Activated CD8-positive, alpha-beta memory T cell treated with anti-CD3 and anti-CD28 coated beads for 48 hours (primary cell): Measurements from ENCODE around the gene PPP2R3A.
"Not testable (repeated sequence)": the region's sequence is repeated elsewhere in the genome, so short reads cannot be mapped to it uniquely, and the experiment has no call there.

ENCODE experiments used
- DNase-seq, 3 experiments: peaks; one replicate each; pipeline ENCODE4 v3.0.0-alpha.2; 2020; ENCODE audit warnings: low read depth in 2 of 3, low spot score in 2 of 3

Gene PPP2R3A, protein sequence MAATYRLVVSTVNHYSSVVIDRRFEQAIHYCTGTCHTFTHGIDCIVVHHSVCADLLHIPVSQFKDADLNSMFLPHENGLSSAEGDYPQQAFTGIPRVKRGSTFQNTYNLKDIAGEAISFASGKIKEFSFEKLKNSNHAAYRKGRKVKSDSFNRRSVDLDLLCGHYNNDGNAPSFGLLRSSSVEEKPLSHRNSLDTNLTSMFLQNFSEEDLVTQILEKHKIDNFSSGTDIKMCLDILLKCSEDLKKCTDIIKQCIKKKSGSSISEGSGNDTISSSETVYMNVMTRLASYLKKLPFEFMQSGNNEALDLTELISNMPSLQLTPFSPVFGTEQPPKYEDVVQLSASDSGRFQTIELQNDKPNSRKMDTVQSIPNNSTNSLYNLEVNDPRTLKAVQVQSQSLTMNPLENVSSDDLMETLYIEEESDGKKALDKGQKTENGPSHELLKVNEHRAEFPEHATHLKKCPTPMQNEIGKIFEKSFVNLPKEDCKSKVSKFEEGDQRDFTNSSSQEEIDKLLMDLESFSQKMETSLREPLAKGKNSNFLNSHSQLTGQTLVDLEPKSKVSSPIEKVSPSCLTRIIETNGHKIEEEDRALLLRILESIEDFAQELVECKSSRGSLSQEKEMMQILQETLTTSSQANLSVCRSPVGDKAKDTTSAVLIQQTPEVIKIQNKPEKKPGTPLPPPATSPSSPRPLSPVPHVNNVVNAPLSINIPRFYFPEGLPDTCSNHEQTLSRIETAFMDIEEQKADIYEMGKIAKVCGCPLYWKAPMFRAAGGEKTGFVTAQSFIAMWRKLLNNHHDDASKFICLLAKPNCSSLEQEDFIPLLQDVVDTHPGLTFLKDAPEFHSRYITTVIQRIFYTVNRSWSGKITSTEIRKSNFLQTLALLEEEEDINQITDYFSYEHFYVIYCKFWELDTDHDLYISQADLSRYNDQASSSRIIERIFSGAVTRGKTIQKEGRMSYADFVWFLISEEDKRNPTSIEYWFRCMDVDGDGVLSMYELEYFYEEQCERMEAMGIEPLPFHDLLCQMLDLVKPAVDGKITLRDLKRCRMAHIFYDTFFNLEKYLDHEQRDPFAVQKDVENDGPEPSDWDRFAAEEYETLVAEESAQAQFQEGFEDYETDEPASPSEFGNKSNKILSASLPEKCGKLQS (N-terminal part only)

GRCh38 chr3:135965506-135966270 is at the start of gene PPP2R3A:
TSS of gene PPP2R3A (plus strand) at chr3:135965728. CDS start at chr3:136001499, 35,771 bp downstream.
- peak; percentile 51 to 63 (median 59) for DNase-seq

- no peak for DNase-seq
Measured at GRCh38 chr3:135916310-135916709, 49.2 kb upstream of the PPP2R3A start.

DNA sequence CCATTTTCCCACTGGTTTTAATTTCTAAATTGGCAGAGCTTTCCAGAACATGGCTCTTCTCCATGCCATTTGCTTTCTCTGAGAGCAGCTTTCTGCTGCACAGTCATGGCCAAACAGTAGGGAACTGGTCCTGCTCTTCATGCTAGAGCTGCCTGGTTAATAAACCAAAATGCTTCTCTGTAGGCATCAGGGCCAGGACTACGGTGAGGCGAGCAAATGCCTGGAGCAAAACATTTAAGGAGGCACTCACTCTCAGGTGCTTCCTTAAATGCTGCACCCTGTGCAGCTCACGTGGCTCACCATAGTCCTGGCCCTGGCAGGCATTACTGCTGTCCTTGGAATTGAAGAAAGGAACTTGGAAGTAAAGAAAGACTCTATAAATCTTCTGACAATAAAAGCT is 48.5 kb upstream of the PPP2R3A start:
- no peak for DNase-seq

- no peak for DNase-seq
Measured at GRCh38 chr3:135917927-135918597, 47.5 kb upstream of the PPP2R3A start.

DNA sequence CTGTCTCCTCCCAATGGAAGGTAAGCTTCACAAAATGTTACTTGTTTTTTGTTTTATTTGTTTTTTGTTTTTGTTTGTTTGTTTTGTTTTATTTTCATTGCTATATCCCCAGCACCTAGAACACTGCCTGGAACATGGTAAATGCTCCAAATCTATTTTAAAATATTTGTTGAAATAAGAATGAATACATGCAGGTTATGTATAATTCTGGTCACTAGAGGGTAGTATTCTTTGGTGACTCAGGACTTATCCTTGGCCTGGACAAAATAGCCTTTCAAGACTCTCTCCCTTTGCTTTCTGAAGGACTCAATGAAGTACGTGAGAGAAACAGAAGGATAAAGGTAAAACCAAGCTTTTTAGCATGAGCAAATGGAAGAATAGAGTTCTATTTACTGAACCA is 46.9 kb upstream of the PPP2R3A start:
- DNase-seq, result no peak

- no peak for DNase-seq
Measured at GRCh38 chr3:135920275-135920674, 45.3 kb upstream of the PPP2R3A start.

DNA sequence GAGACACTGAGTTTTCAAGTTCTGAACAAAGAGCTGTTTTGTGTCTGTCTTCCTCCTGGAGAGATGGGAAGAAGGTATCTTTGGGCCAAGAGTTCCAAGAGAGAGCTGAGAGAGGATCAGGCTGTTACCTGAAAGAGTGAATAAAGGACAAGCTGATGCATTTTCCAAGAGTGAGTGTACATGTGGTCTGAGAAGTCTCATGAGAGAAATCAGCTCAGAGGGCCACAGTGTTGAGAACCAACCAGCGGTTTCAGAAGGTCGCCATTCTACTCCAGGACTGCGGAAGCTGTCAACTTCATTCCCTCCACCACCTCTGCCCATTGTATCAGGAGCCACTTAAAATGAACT is 42.7 kb upstream of the PPP2R3A start:
- DNase-seq, result no peak

GRCh38 chr3:135924506-135924905 is 41.0 kb upstream of the PPP2R3A start:
- DNase-seq, result no peak

DNA sequence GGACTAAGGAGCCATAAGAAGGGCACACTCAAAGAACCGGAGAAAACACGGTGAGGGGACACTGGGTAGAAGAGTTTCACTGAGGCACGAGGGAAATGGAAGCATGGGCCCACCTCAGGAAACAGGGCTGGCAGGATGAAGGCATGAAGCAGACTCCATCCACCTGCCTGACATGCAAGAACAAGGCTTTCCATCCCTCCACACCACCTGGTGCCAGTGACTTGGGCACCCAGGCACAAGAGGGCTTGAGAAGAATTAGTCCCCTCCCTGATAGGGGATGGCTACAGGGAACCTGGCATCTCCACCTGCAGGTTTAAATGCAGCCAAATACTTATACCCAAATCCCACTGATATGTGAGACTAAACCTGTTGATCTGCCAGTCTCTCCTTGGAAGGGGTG is 38.9 kb upstream of the PPP2R3A start:
- no peak for DNase-seq

- no peak for DNase-seq
Measured at GRCh38 chr3:135927155-135927554, 38.4 kb upstream of the PPP2R3A start.

GRCh38 chr3:135929670-135930069 is 35.9 kb upstream of the PPP2R3A start:
- no peak for DNase-seq

GRCh38 chr3:135930255-135930654 is 35.3 kb upstream of the PPP2R3A start:
- DNase-seq, result no peak

GRCh38 chr3:135935171-135935570 is 30.4 kb upstream of the PPP2R3A start:
- DNase-seq, result not testable (repeated sequence)

DNA sequence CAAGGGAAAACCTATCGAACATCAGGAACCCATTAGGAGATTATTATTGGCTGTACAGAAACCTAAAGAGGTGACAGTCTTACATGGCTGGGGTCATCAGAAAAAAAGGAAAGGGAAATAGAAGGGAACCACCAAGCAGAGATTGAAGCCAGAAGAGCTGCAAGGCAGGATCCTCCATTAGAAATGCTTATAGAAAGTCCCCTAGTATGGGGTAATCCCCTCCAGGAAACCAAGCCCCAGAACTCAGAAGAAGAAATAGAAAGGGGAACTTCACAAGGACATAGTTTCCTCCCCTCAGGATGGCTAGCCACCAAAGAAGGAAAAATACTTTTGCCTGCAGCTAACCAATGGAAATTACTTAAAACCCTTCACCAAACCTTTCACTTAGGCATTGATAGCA is 27.8 kb upstream of the PPP2R3A start:
- not testable (repeated sequence) for DNase-seq

- no peak for DNase-seq
Measured at GRCh38 chr3:135944831-135945230, 20.7 kb upstream of the PPP2R3A start.

DNA sequence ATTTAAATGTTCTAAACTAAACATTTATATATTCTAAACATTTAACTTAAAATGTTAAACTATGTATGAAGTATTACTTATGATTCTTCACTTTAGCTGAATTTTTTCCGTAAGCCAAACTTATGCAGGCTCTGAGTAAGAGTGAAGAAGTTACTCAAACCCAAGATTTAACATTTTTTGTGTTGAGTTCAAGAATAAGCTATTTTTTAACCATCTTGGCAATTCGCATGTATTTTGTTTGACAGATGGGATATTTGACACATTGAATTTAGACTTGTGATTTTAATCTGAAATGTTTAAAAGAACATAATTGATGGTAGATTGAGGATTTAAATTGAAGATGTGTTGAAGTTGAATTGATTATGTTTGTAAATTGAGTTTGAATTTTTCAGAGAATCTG is 14.6 kb upstream of the PPP2R3A start:
- DNase-seq, result no peak

DNA sequence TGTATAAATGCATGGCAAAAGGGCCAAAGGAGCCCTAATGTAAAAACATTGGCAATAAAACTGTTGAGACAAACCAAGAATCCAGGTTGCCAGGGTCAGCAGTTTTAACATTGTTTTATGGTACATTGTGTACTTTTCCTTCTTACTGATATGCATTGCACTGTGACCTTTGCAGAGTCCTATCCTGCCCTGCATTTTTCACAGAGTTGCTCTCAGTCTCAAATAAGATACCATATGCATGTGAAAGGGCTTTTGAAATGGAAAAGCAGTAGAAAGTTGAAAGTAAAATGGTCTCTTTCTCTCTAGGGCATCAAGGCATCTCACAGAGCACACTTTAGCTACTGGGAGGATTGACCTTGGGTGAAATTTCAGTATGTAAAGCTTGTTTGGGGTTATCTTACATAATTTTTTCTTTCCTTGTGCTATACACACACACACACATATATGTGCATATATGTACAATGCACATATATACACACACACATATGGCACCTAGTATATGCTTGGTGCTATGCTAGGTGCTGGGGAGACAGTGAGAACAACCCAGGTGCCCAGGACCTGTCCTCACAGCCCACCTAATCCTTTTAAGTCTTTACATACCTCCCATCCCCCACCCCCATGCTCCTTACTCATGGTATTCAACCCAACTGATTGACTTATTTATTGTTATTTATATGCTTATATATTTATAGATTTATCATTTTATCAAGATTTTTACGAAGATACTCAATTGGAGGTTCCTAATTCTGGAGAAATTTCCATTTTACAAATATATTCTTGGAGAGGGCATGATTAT is 1.2 kb upstream of the PPP2R3A start:
- no peak for DNase-seq

DNA sequence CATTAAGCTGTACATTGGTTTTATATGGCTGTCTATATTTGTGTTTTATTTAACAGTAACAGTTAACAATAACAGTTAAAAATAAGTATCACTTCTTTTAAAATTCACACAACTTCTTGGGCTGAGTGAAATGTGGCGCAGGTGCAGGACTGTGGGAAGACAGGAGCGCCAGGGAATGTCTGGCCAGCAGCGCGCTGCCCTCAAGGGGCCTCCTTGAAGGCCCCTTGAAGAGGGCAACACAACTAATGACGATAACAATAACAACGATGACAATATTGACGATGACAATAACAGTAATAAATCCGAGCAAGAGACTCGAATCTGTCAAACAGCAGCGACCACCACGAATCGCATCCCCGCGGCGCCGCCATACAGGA is 411 bp upstream of the PPP2R3A start:
- DNase-seq, result no peak

GRCh38 chr3:135966271-135966961 is 888 bp downstream of the PPP2R3A start:
- DNase-seq, result no peak
